ENCODE results near the gene PLCL2.

PLCL2 gene

DNA sequence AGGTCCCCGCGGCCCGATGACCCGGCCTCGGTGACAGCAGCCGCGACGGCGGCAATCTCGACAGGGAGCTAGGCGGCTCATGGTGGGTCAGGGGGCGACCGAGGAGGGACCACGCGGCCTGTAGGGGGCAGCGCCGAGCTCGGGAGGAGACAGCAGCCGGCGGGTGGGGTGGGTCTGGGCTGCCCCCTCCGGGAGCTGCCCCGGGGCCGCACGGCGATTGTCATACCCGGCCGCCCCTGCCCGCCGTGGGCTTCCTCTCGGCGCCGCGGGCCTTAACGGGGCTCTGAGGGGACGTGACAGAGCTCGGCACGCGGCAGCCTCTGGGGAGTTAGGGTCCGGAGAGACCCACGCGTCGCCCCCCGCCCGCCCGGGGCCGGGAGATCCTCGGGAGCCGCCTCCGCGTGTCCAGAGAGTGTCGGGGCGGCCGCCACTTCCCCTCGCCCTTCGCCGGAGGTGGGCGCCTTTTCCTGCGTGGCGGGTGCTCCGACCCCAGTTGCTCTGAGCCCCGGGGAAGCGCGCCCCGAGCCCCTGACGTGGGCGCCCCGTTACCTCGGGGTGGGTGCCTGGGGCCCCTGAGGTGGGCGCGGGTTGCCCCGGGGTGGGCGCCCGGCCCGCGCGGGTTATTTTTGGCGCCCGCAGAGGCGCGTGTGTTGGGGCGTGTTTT, 539 bp upstream of the PLCL2 start:
- H3K27me3 ChIP-seq (ENCODE audit: insufficient read depth, low read length): peaks cover 68% of the 10 kb centered on the region
- peak overlapping the region; percentile 39 for H3K9ac ChIP-seq (ENCODE audit: low read depth, low read length)
- 1% methylated on average over 81 of the region's 81 CpGs for WGBS
- no peak overlapping the region for H3K27ac ChIP-seq (ENCODE audit: low read depth, low read length)
- H3K36me3 ChIP-seq (ENCODE audit: insufficient read depth, low read length): no peaks in the 10 kb centered on the region
- H3K4me1 ChIP-seq (ENCODE audit: insufficient read depth, low read length): peaks cover 33% of the 10 kb centered on the region
- H3K4me3 ChIP-seq (ENCODE audit: low read length): peak overlapping the region; percentile 58
- H3K9me3 ChIP-seq (ENCODE audit: insufficient read depth, low read depth, low read length): no peaks in the 10 kb centered on the region

DNA sequence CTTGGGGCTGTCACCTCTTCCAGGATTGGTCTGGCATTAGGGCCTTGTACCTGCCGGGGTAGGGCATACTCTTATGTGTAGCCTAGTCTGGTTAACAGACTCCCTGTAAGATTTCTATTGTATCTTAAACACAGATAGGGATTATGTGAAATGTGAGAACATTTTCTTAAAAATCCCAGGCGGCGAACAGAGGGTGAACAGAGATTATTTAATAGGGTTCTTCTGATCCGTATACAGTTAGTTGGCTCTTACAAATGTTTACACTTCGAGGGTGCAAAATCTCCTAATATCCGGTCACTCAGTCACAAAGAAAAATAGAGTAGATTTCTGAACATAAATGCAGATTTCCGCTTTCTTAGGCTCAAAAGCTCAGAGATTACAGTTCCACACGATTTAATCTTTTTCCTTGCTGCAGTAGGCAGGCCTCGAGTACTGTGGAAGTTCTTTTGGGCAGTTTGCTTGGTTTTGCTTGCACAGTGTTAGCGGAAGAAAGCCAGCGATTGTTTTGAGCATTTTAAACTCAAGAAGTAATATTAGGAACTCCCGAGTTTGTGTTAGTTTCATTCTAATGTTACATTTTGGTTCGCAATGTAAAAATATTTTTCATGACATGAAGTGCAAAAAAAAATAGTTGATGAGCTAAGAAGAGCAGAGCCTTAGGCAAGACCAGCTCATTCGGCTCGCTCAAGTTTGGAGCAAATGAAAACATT, 993 bp downstream of the PLCL2 start:
- Histone ChIP-seq H3K9ac (ENCODE audit: low read depth, low read length) (0 out of 2 replicates have a peak overlapping the region, but pooled peaks have one; percentile 39), H3K4me1 (ENCODE audit: insufficient read depth, low read length) (peaks cover 47% of the 10 kb centered on the region), H3K27ac (ENCODE audit: low read depth, low read length) (no peak overlapping the region)

DNA sequence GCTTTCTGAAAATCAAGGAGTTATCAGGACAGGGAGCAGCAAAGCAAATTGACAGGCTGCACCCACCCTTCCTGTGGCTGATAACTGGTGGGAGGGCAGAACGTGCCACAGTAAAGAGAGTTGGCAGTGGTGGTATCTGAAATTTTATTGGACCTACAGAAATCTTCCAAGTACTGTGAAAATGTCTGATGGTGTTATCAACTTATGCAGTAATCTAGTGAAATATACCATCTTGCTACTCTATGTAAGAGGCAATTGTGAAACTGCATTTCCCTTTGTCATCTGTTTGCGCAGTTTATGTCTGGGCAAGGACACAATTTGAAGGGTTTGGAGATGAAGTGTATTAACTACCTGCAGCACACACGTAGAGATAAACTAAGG, 1.5 kb downstream of the PLCL2 start:
- peak overlapping the region; percentile 58 for H3K4me3 ChIP-seq (ENCODE audit: low read length)
- no peaks in the 10 kb centered on the region for H3K36me3 ChIP-seq (ENCODE audit: insufficient read depth, low read length)
- H3K9me3 ChIP-seq (ENCODE audit: insufficient read depth, low read depth, low read length): no peaks in the 10 kb centered on the region
- H3K4me1 ChIP-seq (ENCODE audit: insufficient read depth, low read length): peaks cover 52% of the 10 kb centered on the region
- no peak overlapping the region for H3K27ac ChIP-seq (ENCODE audit: low read depth, low read length)
- H3K27me3 ChIP-seq (ENCODE audit: insufficient read depth, low read length): peaks cover 50% of the 10 kb centered on the region
- 84% methylated on average over 3 of the region's 3 CpGs for WGBS
- no peak overlapping the region for H3K9ac ChIP-seq (ENCODE audit: low read depth, low read length)

More for the DNA sequence above, 993 bp downstream of the PLCL2 start:
- H3K4me3 ChIP-seq (ENCODE audit: low read length): peak overlapping the region; percentile 58
- 69% methylated on average over 15 of the region's 15 CpGs for WGBS
- peaks cover 55% of the 10 kb centered on the region for H3K27me3 ChIP-seq (ENCODE audit: insufficient read depth, low read length)
- H3K9me3 ChIP-seq (ENCODE audit: insufficient read depth, low read depth, low read length): no peaks in the 10 kb centered on the region
- H3K36me3 ChIP-seq (ENCODE audit: insufficient read depth, low read length): no peaks in the 10 kb centered on the region

DNA sequence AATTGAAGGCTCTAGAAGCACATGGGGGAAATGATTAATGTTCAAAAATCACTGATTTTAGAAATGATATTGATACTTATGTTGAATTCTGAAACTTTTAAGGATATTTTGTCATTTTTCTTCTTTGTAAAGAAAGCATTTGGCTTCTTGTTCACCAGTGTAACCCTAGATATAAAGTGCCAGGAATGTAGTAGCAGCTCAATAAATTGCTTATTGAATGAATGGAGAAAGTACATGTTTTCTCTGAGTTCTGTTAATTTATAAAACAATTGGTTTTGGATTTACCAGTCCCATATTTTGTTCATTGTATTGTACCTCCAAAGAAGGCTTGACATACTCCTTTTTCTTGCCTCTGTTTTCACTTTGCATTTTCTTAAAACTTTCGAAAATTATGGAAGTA, 2.4 kb downstream of the PLCL2 start:
- WGBS: 95% methylated on average over 1 of the region's 1 CpG
- no peaks in the 10 kb centered on the region for H3K36me3 ChIP-seq (ENCODE audit: insufficient read depth, low read length)
- peaks cover 41% of the 10 kb centered on the region for H3K27me3 ChIP-seq (ENCODE audit: insufficient read depth, low read length)
- peaks cover 61% of the 10 kb centered on the region for H3K4me1 ChIP-seq (ENCODE audit: insufficient read depth, low read length)
- no peak overlapping the region for H3K27ac ChIP-seq (ENCODE audit: low read depth, low read length)
- no peak overlapping the region for H3K4me3 ChIP-seq (ENCODE audit: low read length)
- no peaks in the 10 kb centered on the region for H3K9me3 ChIP-seq (ENCODE audit: insufficient read depth, low read depth, low read length)
- H3K9ac ChIP-seq (ENCODE audit: low read depth, low read length): no peak overlapping the region

DNA sequence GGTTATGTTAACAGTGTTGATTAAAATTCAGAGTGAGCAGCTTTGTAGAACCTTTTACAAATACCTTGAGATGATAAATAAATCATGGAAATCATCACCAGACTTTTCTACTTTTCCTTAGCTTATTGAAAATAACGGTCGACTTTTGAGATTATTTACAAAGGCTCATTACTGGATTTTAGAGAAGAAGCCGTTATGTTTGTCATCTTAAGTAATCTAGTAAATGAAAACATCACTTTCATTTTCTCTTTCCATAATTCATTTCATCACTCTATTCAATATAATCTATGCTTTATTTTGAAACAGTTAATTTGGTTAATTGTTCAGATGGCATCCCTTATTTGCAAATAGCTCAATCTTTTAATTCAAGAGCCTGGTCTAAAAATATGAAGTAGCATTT, 3.6 kb downstream of the PLCL2 start:
- H3K27ac ChIP-seq (ENCODE audit: low read depth, low read length): no peak overlapping the region
- H3K4me1 ChIP-seq (ENCODE audit: insufficient read depth, low read length): peaks cover 63% of the 10 kb centered on the region
- H3K4me3 ChIP-seq (ENCODE audit: low read length): no peak overlapping the region
- H3K27me3 ChIP-seq (ENCODE audit: insufficient read depth, low read length): peaks cover 29% of the 10 kb centered on the region
- H3K9me3 ChIP-seq (ENCODE audit: insufficient read depth, low read depth, low read length): no peaks in the 10 kb centered on the region
- no peaks in the 10 kb centered on the region for H3K36me3 ChIP-seq (ENCODE audit: insufficient read depth, low read length)
- 94% methylated on average over 2 of the region's 3 CpGs for WGBS
- H3K9ac ChIP-seq (ENCODE audit: low read depth, low read length): no peak overlapping the region

DNA sequence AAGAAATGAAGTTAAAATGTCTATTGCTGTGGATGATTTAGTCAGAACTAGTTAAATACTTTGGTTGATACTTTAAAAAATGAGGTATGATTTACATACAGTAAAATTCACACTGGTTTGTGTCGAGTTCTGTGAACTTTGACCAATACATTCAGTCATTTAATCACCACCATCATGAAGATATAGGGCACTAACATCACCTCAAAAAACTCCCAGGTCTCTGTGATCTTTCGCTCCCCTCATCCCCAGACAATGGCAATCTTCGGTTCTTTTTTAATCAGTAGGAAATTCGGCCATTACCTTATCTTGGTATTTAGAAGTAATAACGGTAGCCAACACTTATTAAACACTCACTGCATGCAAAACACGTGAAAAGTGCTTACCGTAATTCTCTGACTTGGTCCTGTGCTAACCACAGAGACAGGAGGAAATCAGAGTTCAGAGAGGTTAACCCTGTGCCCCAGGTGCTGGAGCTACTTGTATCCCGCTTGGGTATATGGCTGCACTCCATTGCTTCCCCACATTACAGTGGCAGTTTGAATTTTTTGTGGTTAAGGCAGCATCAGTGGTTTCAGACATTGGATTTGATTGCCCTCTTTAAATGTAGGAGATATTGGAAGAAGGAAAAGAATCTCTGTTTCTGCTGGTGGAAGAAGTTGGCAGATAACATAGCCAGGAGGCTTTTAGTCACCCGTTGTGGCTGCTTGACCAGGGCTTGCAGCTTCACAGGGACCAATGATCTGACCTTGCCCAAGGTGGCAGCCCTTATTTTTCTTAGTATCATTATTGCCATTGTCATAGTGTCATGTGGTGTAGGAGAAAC, 4.2 kb downstream of the PLCL2 start:
- Histone ChIP-seq H3K36me3 (ENCODE audit: insufficient read depth, low read length) (no peaks in the 10 kb centered on the region), H3K4me1 (ENCODE audit: insufficient read depth, low read length) (peaks cover 60% of the 10 kb centered on the region), H3K27me3 (ENCODE audit: insufficient read depth, low read length) (peaks cover 23% of the 10 kb centered on the region; the same call in 1 of the 2 replicates), H3K27ac (ENCODE audit: low read depth, low read length) (no peak overlapping the region), H3K4me3 (ENCODE audit: low read length) (no peak overlapping the region), H3K9me3 (ENCODE audit: insufficient read depth, low read depth, low read length) (no peaks in the 10 kb centered on the region), H3K9ac (ENCODE audit: low read depth, low read length) (no peak overlapping the region)
- WGBS: 85% methylated on average over 9 of the region's 9 CpGs

DNA sequence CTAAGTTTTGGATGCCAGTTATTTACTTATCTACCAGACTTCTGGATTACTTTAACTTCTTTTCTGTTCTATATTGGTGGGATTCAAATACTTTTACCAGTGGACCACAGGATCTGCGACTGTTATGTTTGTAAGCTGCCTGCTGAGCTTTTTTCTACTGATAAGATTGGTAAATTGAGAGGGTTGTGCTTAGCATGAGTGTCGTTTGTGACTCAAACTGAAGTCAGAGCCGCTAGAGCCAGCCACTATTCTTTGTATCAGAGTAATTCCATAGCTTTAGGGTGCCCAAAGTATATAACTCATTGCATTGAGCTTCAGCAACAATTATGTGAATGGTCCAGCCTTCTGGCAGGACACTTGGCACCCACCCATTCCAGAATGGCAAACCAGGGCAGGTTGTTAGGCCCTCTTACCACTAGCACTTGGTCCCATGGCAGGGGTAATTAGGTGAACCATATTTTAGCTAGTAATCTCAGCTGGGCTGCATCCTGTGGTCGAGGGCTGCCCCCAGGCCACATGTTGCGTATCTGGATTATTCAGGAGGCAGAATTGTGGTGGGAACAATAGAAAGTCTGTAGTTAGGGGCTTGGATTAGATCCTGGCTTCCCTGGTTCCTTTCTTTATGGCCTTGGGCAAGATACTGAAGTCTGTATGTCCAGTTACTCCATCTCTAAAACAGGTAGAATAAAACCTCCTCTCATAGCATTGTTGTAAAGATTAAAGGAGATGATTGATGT, 6.0 kb downstream of the PLCL2 start:
- Histone ChIP-seq H3K27ac (ENCODE audit: low read depth, low read length) (no peak overlapping the region), H3K9me3 (ENCODE audit: insufficient read depth, low read depth, low read length) (peaks cover 9% of the 10 kb centered on the region; the same call in 1 of the 2 replicates), H3K4me1 (ENCODE audit: insufficient read depth, low read length) (peaks cover 60% of the 10 kb centered on the region), H3K4me3 (ENCODE audit: low read length) (no peak overlapping the region), H3K36me3 (ENCODE audit: insufficient read depth, low read length) (no peaks in the 10 kb centered on the region), H3K9ac (ENCODE audit: low read depth, low read length) (no peak overlapping the region), H3K27me3 (ENCODE audit: insufficient read depth, low read length) (peaks cover 7% of the 10 kb centered on the region; the same call in 1 of the 2 replicates)
- 54% methylated on average over 5 of the region's 5 CpGs for WGBS

DNA sequence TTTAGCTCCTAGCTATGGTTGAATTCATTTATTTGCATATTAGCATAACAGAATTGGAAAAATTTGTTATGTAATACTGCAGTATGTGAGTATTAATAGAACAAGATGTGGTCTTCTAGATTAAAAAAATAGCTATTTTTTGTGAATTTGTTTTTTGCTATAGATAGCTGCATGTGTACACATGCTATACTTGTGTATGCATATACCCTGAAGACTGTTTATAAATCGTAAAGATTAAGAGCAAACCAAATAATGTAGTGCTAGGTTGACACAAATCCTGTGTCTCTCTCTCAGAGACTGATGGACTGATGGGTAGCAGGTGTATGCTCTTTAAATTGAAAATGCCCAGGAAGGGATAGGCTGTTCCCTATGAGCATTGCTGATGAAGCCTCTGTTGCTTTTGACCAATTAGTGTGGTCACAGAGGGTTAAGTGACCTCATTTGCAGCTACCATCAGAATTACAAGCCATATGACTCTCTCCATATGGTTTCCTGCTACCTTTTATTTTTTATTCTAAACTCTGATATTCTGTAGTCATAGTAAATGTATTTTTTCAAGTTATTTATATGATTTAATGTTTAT, 9.0 kb downstream of the PLCL2 start:
- no peak overlapping the region for H3K4me3 ChIP-seq (ENCODE audit: low read length)
- no peaks in the 10 kb centered on the region for H3K36me3 ChIP-seq (ENCODE audit: insufficient read depth, low read length)
- H3K27me3 ChIP-seq (ENCODE audit: insufficient read depth, low read length): no peaks in the 10 kb centered on the region
- no peak overlapping the region for H3K9ac ChIP-seq (ENCODE audit: low read depth, low read length)
- H3K9me3 ChIP-seq (ENCODE audit: insufficient read depth, low read depth, low read length): peaks cover 9% of the 10 kb centered on the region; the same call in 1 of the 2 replicates
- no peak overlapping the region for H3K27ac ChIP-seq (ENCODE audit: low read depth, low read length)
- peaks cover 41% of the 10 kb centered on the region for H3K4me1 ChIP-seq (ENCODE audit: insufficient read depth, low read length)
- 94% methylated on average over 1 of the region's 1 CpG for WGBS

DNA sequence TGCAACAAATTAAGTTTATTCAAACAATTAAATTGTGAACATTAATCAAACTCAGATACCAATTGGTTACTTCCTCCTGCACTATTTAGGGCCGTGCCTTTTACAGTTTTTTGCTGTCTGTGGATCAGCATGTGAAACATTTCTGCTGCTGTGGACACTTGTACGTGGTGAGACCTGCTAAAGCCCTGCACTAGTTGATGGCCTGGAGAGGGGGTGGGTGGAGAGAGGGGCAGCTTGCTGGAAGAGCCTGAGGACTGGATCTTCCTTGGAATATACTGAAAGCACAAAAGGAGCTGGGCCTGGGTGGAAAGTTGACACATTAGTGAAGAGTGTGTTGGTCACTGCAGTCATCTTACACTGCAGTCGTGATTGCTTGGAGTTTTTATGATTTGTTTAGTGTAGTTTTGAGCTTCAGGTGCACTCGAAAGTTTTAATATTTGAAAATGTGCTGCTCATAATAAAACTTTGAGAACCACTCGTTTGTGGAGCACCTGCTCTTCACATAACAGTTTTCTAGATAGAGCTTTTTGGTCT, 11.4 kb downstream of the PLCL2 start:
- H3K27ac ChIP-seq (ENCODE audit: low read depth, low read length): no peak overlapping the region
- peaks cover 19% of the 10 kb centered on the region for H3K4me1 ChIP-seq (ENCODE audit: insufficient read depth, low read length)
- H3K36me3 ChIP-seq (ENCODE audit: insufficient read depth, low read length): no peaks in the 10 kb centered on the region
- peaks cover 9% of the 10 kb centered on the region; the same call in 1 of the 2 replicates for H3K9me3 ChIP-seq (ENCODE audit: insufficient read depth, low read depth, low read length)
- 92% methylated on average over 5 of the region's 5 CpGs for WGBS
- H3K9ac ChIP-seq (ENCODE audit: low read depth, low read length): no peak overlapping the region
- no peaks in the 10 kb centered on the region for H3K27me3 ChIP-seq (ENCODE audit: insufficient read depth, low read length)
- H3K4me3 ChIP-seq (ENCODE audit: low read length): no peak overlapping the region

DNA sequence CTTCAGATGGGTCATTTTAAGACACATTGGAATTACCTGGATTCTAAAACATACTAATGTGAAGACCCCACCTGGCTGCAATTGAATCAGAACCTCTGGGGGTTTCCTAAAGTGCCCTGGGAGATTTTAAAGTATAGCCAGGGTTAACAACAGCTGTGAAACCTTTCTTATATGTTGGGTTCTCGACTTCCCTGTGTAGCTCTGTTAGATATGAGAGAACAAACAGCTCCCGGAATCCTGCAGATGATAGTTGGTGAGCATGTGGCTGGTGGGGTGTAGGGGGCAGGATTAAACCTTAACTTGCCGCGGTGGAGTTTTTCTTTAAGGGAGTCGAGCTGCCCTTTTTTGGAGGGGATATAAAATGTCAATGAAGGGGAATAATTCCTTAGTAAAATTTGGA, 12.1 kb downstream of the PLCL2 start:
- peaks cover 9% of the 10 kb centered on the region; the same call in 1 of the 2 replicates for H3K9me3 ChIP-seq (ENCODE audit: insufficient read depth, low read depth, low read length)
- H3K36me3 ChIP-seq (ENCODE audit: insufficient read depth, low read length): no peaks in the 10 kb centered on the region
- WGBS: 91% methylated on average over 5 of the region's 5 CpGs
- no peaks in the 10 kb centered on the region for H3K27me3 ChIP-seq (ENCODE audit: insufficient read depth, low read length)
- no peak overlapping the region for H3K4me3 ChIP-seq (ENCODE audit: low read length)
- no peak overlapping the region for H3K27ac ChIP-seq (ENCODE audit: low read depth, low read length)
- peaks cover 12% of the 10 kb centered on the region for H3K4me1 ChIP-seq (ENCODE audit: insufficient read depth, low read length)
- no peak overlapping the region for H3K9ac ChIP-seq (ENCODE audit: low read depth, low read length)
